PC-9 (cell line): Measurements from ENCODE around the gene ADAMTS2. TPM values are rescaled to one million over a fixed set of nuclear protein-coding genes. Genes with fewer than 3 reads are reported as not detected.

ENCODE experiments used
- BruUV-seq: library from RNA; stranded (reverse); fragments of 400-500 nt; replicated peaks from 2 replicates; lab custom pipeline; 2021; lab: Mats Ljungman, UMichigan
- CTCF ChIA-PET: fragments of 300-600 bp; sonication (Branson Sonifier 250); formaldehyde crosslinking; loops from one replicate; lab custom pipeline; 2022; ENCODE audit warnings: antibody characterized with exemption; lab: Charles Lee
- POLR2A ChIA-PET: fragments of 300-600 bp; sonication (Branson Sonifier 250); formaldehyde crosslinking; loops from one replicate; lab custom pipeline; 2022; ENCODE audit warnings: antibody characterized with exemption; ENCODE audit not compliant: unreplicated experiment; lab: Charles Lee
- DNase-seq, 2 experiments: peaks; one replicate each; pipeline versions ENCODE4 v3.0.0 to v3.0.0-alpha.2; 2015 to 2022; ENCODE audit warnings: mixed read lengths in 1 of 2
- H2AFZ ChIP-seq: fragments of 200-600 bp; sonication (generic); 2 replicates; pipeline ENCODE4 v1.8.1; 2017; ENCODE audit warnings: antibody characterized with exemption
- H3F3A ChIP-seq: fragments of 200-600 bp; sonication (generic); 2 replicates; pipeline ENCODE4 v1.8.1; 2017; ENCODE audit warnings: antibody characterized with exemption, mild to moderate bottlenecking, low read depth; ENCODE audit not compliant: insufficient read depth
- H3K27ac ChIP-seq: fragments of 200-600 bp; sonication (generic); 2 replicates; pipeline ENCODE4 v1.6.1; 2016; ENCODE audit warnings: mixed run types
- H3K27me3 ChIP-seq: fragments of 200-600 bp; sonication (generic); 2 replicates; pipeline ENCODE4 v1.6.1; 2016; ENCODE audit warnings: low read depth, mixed run types; ENCODE audit not compliant: insufficient read depth
- H3K36me3 ChIP-seq: fragments of 200-600 bp; sonication (generic); 2 replicates; pipeline ENCODE4 v1.6.1; 2016; ENCODE audit warnings: low read depth, mixed run types
- H3K4me1 ChIP-seq: fragments of 200-600 bp; sonication (generic); replicated peaks from 2 replicates; pipeline ENCODE4 v1.6.1; 2016; ENCODE audit warnings: mixed run types; ENCODE audit not compliant: insufficient read depth
- H3K4me2 ChIP-seq: fragments of 200-600 bp; sonication (generic); 2 replicates; pipeline ENCODE4 v1.6.1; 2017; ENCODE audit warnings: mixed run types
- H3K4me3 ChIP-seq: fragments of 200-600 bp; sonication (generic); 2 replicates; pipeline ENCODE4 v1.6.1; 2016; ENCODE audit warnings: mixed run types
- H3K79me2 ChIP-seq: fragments of 200-600 bp; sonication (generic); 2 replicates; pipeline ENCODE4 v1.6.1; 2017; ENCODE audit warnings: low read depth, mixed run types
- H3K9me2 ChIP-seq: fragments of 200-600 bp; sonication (generic); 2 replicates; pipeline ENCODE4 v1.8.1; 2017; ENCODE audit warnings: mild to moderate bottlenecking; ENCODE audit not compliant: insufficient read depth
- H3K9me3 ChIP-seq: fragments of 200-600 bp; sonication (generic); 2 replicates; pipeline ENCODE4 v1.8.1; 2016; ENCODE audit warnings: low read depth; ENCODE audit not compliant: insufficient read depth
- H4K20me1 ChIP-seq: fragments of 200-600 bp; sonication (generic); 2 replicates; pipeline ENCODE4 v1.8.1; 2017; ENCODE audit not compliant: insufficient read depth
- CTCF ChIP-seq: fragments of 200-600 bp; sonication (generic); conservative IDR thresholded peaks from 2 replicates; pipeline ENCODE4 v1.6.1; 2017; ENCODE audit warnings: mixed run types, antibody characterized with exemption, mild to moderate bottlenecking, moderate library complexity
- EZH2 ChIP-seq: fragments of 200-600 bp; sonication (generic); IDR thresholded peaks from 2 replicates; pipeline ENCODE4 v1.8.0; 2017; ENCODE audit warnings: antibody characterized with exemption, low read depth
- intact Hi-C: fragments of 100-400 bp; cut with micrococcal nuclease; formaldehyde crosslinking; loops from one replicate; pipeline ENCODE4 v1.10.0; 2022; ENCODE audit not compliant: unreplicated experiment
- total RNA-seq: library from RNA; stranded (reverse); gene quantifications from 2 replicates; pipeline ENCODE4 v1.2.3, GENCODE V29; 2021

The ADAMTS2 gene
- total RNA-seq, 1 experiment from 2014 or later: not detected

GRCh38 chr5:179259731-179260323 lies 85.4 kb downstream of the ADAMTS2 start:
- Histone ChIP-seq H3K9me2 (no peaks in the 10 kb centered on the region), H3K4me1 (no peaks in the 10 kb centered on the region), H3F3A (no peaks in the 10 kb centered on the region), H3K4me3 (no peak overlapping the region), H3K27ac (no peak overlapping the region), H2AFZ (no peak overlapping the region), H4K20me1 (no peaks in the 10 kb centered on the region; the same call in 1 of the 2 replicates), H3K79me2 (no peaks in the 10 kb centered on the region), H3K4me2 (no peak overlapping the region), H3K9me3 (no peaks in the 10 kb centered on the region), H3K36me3 (no peaks in the 10 kb centered on the region), H3K27me3 (peaks cover 89% of the 10 kb centered on the region)
- POLR2A ChIA-PET: no interaction called here
- DNase-seq: no peak
- BruUV-seq: no TSS peak
- TF ChIP-seq EZH2 (no peak), CTCF (no peak)
- CTCF ChIA-PET: no interaction called here
- intact Hi-C loops: no loop called here

GRCh38 chr5:179258922-179259730 lies 86.1 kb downstream of the ADAMTS2 start:
- CTCF ChIA-PET: no interaction called here
- no peak overlapping the region for H2AFZ ChIP-seq
- H3K9me2 ChIP-seq: no peaks in the 10 kb centered on the region
- no peak overlapping the region for H3K4me3 ChIP-seq
- no peak for DNase-seq
- no peaks in the 10 kb centered on the region; the same call in 1 of the 2 replicates for H4K20me1 ChIP-seq
- no peaks in the 10 kb centered on the region for H3K4me1 ChIP-seq
- H3K36me3 ChIP-seq: no peaks in the 10 kb centered on the region
- H3F3A ChIP-seq: no peaks in the 10 kb centered on the region
- H3K9me3 ChIP-seq: no peaks in the 10 kb centered on the region
- no TSS peak for BruUV-seq
- no peak overlapping the region for H3K4me2 ChIP-seq
- H3K27me3 ChIP-seq: peaks cover 89% of the 10 kb centered on the region
- TF ChIP-seq EZH2 (no peak), CTCF (no peak)
- POLR2A ChIA-PET: no interaction called here
- no peak overlapping the region for H3K27ac ChIP-seq
- intact Hi-C loops: no loop called here
- H3K79me2 ChIP-seq: no peaks in the 10 kb centered on the region

GRCh38 chr5:179258001-179258921 lies 87.0 kb downstream of the ADAMTS2 start:
- Histone ChIP-seq H3K36me3 (no peaks in the 10 kb centered on the region), H3K79me2 (no peaks in the 10 kb centered on the region), H3K4me3 (no peak overlapping the region), H3K4me2 (no peak overlapping the region), H3F3A (no peaks in the 10 kb centered on the region), H3K9me3 (no peaks in the 10 kb centered on the region), H3K27ac (no peak overlapping the region), H3K27me3 (peaks cover 91% of the 10 kb centered on the region), H2AFZ (no peak overlapping the region), H4K20me1 (no peaks in the 10 kb centered on the region; the same call in 1 of the 2 replicates), H3K9me2 (no peaks in the 10 kb centered on the region), H3K4me1 (no peaks in the 10 kb centered on the region)
- BruUV-seq: no TSS peak
- TF ChIP-seq EZH2: no peak
- no peak for TF ChIP-seq CTCF
- intact Hi-C loops: no loop called here
- CTCF ChIA-PET: no interaction called here
- DNase-seq: no peak
- POLR2A ChIA-PET: no interaction called here
